Measurements from ENCODE around the gene NUP153. TPM values are rescaled to one million over a fixed set of nuclear protein-coding genes. Genes with fewer than 3 reads are reported as not detected.
A peak's percentile ranks its signal among the peaks of the same experiment; 100 is the strongest.

The NUP153 gene
- total RNA-seq, 1 donor from 2014 or later, result 48.2 TPM

- no peak overlapping the region for H3K27ac Mint-ChIP-seq
- H3K27me3 Mint-ChIP-seq (ENCODE audit: low read depth), result no peaks in the 10 kb centered on the region
- H3K4me1 Mint-ChIP-seq, result peaks cover 13% of the 10 kb centered on the region
- no peak overlapping the region for H3K4me3 Mint-ChIP-seq
- TF ChIP-seq CTCF (IDR thresholded peaks at IDR 0.05; ENCODE audit: unreplicated experiment), result no peak
- DNase-seq (ENCODE audit: low spot score in 2 of 2, unreplicated experiment in 2 of 2), result no peak
- H3K9me3 Mint-ChIP-seq, result peaks cover 7% of the 10 kb centered on the region
- H3K36me3 Mint-ChIP-seq, result peaks cover 49% of the 10 kb centered on the region
These were observed 23.3 kb downstream of the NUP153 start for GRCh38 chr6:17683428-17683827.

- Mint-ChIP-seq H3K27ac (peak overlapping the region; percentile 76), H3K9me3 (peaks cover 7% of the 10 kb centered on the region), H3K27me3 (ENCODE audit: low read depth) (no peaks in the 10 kb centered on the region), H3K4me3 (no peak overlapping the region), H3K36me3 (peaks cover 49% of the 10 kb centered on the region), H3K4me1 (peaks cover 12% of the 10 kb centered on the region)
- no peak for DNase-seq (ENCODE audit: low spot score in 2 of 2, unreplicated experiment in 2 of 2)
- no peak for TF ChIP-seq CTCF (IDR thresholded peaks at IDR 0.05; ENCODE audit: unreplicated experiment)
These were observed 27.0 kb downstream of the NUP153 start for GRCh38 chr6:17679726-17680125.

GRCh38 chr6:17677602-17678001 is 29.1 kb downstream of the NUP153 start:
- DNase-seq (ENCODE audit: low spot score in 2 of 2, unreplicated experiment in 2 of 2), result no peak
- Mint-ChIP-seq H3K27ac (no peak overlapping the region), H3K27me3 (ENCODE audit: low read depth) (no peaks in the 10 kb centered on the region), H3K4me1 (peaks cover 9% of the 10 kb centered on the region), H3K36me3 (peaks cover 54% of the 10 kb centered on the region), H3K4me3 (no peak overlapping the region), H3K9me3 (peaks cover 7% of the 10 kb centered on the region)
- no peak for TF ChIP-seq CTCF (IDR thresholded peaks at IDR 0.05; ENCODE audit: unreplicated experiment)

- Mint-ChIP-seq H3K9me3 (peaks cover 7% of the 10 kb centered on the region), H3K4me3 (no peak overlapping the region), H3K27ac (no peak overlapping the region), H3K36me3 (peaks cover 56% of the 10 kb centered on the region), H3K27me3 (ENCODE audit: low read depth) (no peaks in the 10 kb centered on the region), H3K4me1 (no peaks in the 10 kb centered on the region)
- DNase-seq (ENCODE audit: low spot score in 2 of 2, unreplicated experiment in 2 of 2), result no peak
- TF ChIP-seq CTCF (IDR thresholded peaks at IDR 0.05; ENCODE audit: unreplicated experiment), result no peak
These were observed 33.0 kb downstream of the NUP153 start for GRCh38 chr6:17673543-17674254.

GRCh38 chr6:17672064-17672718 is 34.5 kb downstream of the NUP153 start:
- Mint-ChIP-seq H3K4me3 (no peak overlapping the region), H3K4me1 (no peaks in the 10 kb centered on the region), H3K27me3 (ENCODE audit: low read depth) (no peaks in the 10 kb centered on the region), H3K36me3 (peaks cover 59% of the 10 kb centered on the region), H3K27ac (no peak overlapping the region), H3K9me3 (peaks cover 7% of the 10 kb centered on the region)
- no peak for DNase-seq (ENCODE audit: low spot score in 2 of 2, unreplicated experiment in 2 of 2)
- no peak for TF ChIP-seq CTCF (IDR thresholded peaks at IDR 0.05; ENCODE audit: unreplicated experiment)
